GM12891 (cell line): ENCODE data around the gene ACP5.

ENCODE experiments used
- DNase-seq: peaks from one replicate; pipeline ENCODE4 v3.0.0; 2011; ENCODE audit warnings: low spot score; ENCODE audit not compliant: insufficient read length
- FAIRE-seq: peaks from 2 replicates; lab custom pipeline; 2011; peaks lifted over from hg19 to GRCh38; lab: Jason Lieb, UNC
- PAX5 ChIP-seq: IDR thresholded peaks from 2 replicates; pipeline ENCODE4 v1.6.1; 2011; ENCODE audit warnings: low read length, moderate library complexity, mild to moderate bottlenecking; ENCODE audit not compliant: insufficient read depth, severe bottlenecking
- POLR2A ChIP-seq: IDR thresholded peaks from 2 replicates; pipeline ENCODE4 v1.6.1; 2011; ENCODE audit warnings: low read depth, low read length, control low read depth
- POLR2AphosphoS5 ChIP-seq: IDR thresholded peaks from 2 replicates; pipeline ENCODE4 v1.6.1; 2011; ENCODE audit warnings: low read depth, low read length, control low read depth
- POU2F2 ChIP-seq: IDR thresholded peaks from 2 replicates; pipeline ENCODE4 v1.6.1; 2011; ENCODE audit warnings: low read depth, mild to moderate bottlenecking, control low read depth, low read length, moderate library complexity
- SPI1 ChIP-seq: IDR thresholded peaks from 2 replicates; pipeline ENCODE4 v1.6.1; 2011; ENCODE audit warnings: low read depth, low read length, control low read depth
- TAF1 ChIP-seq: IDR thresholded peaks from 2 replicates; pipeline ENCODE4 v1.6.1; 2011; ENCODE audit warnings: low read depth, low read length, control low read depth

ACP5 gene

GRCh38 chr19:11598746-11599145, 21.3 kb upstream of the ACP5 start:
- TF ChIP-seq POLR2A (no peak), POLR2AphosphoS5 (no peak), PAX5 (no peak), POU2F2 (no peak), TAF1 (no peak), SPI1 (no peak)
- DNase-seq, result no peak
- FAIRE-seq, result no peak

- FAIRE-seq, result no peak
- DNase-seq, result no peak
- no peak for TF ChIP-seq POLR2A
- no peak for TF ChIP-seq POLR2AphosphoS5
- TF ChIP-seq POU2F2, result no peak
- no peak for TF ChIP-seq SPI1
- no peak for TF ChIP-seq TAF1
- no peak for TF ChIP-seq PAX5
Observed at GRCh38 chr19:11598103-11598483, 20.6 kb upstream of the ACP5 start.

GRCh38 chr19:11597202-11598102, 20.0 kb upstream of the ACP5 start, which contains the start of gene ZNF627:
Gene ZNF627 (plus strand): TSS chr19:11597483. CDS start chr19:11597628, 145 bp downstream.
- TF ChIP-seq POU2F2 (peak; percentile 84), TAF1 (peak; percentile 68), SPI1 (no peak), POLR2A (peak; percentile 94), PAX5 (no peak), POLR2AphosphoS5 (peak; percentile 95)
- DNase-seq (peak; percentile 93), FAIRE-seq (peak; percentile 96)

GRCh38 chr19:11596156-11596555, 18.7 kb upstream of the ACP5 start:
- TF ChIP-seq POU2F2, result no peak
- TF ChIP-seq POLR2A, result no peak
- TF ChIP-seq PAX5, result no peak
- no peak for TF ChIP-seq SPI1
- no peak for TF ChIP-seq POLR2AphosphoS5
- TF ChIP-seq TAF1, result no peak
- FAIRE-seq, result no peak
- no peak for DNase-seq

- FAIRE-seq, result no peak
- TF ChIP-seq PAX5 (no peak), POLR2AphosphoS5 (no peak), TAF1 (no peak), POU2F2 (no peak), SPI1 (no peak), POLR2A (no peak)
Observed at GRCh38 chr19:11594084-11594483, 16.6 kb upstream of the ACP5 start.

GRCh38 chr19:11587975-11588631, 10.7 kb upstream of the ACP5 start:
- no peak for TF ChIP-seq PAX5
- TF ChIP-seq POLR2A, result no peak
- TF ChIP-seq TAF1, result no peak
- TF ChIP-seq POLR2AphosphoS5, result no peak
- TF ChIP-seq SPI1, result no peak
- no peak for TF ChIP-seq POU2F2
- DNase-seq (no peak), FAIRE-seq (no peak)

More at GRCh38 chr19:11594084-11594483, 16.6 kb upstream of the ACP5 start:
- DNase-seq, result no peak

GRCh38 chr19:11587302-11587974, 10.0 kb upstream of the ACP5 start:
- FAIRE-seq (peak; percentile 82), DNase-seq (peak; percentile 62)
- TF ChIP-seq SPI1 (no peak), TAF1 (no peak), PAX5 (no peak), POLR2AphosphoS5 (no peak), POU2F2 (no peak)

- FAIRE-seq (no peak), DNase-seq (no peak)
- no peak for TF ChIP-seq POU2F2
- TF ChIP-seq POLR2A, result no peak
- no peak for TF ChIP-seq TAF1
- no peak for TF ChIP-seq PAX5
Observed at GRCh38 chr19:11586331-11586730, 8.9 kb upstream of the ACP5 start.

- TF ChIP-seq POU2F2, result no peak
- TF ChIP-seq POLR2A, result no peak
- no peak for TF ChIP-seq SPI1
- TF ChIP-seq TAF1, result no peak
- TF ChIP-seq POLR2AphosphoS5, result no peak
- no peak for TF ChIP-seq PAX5
- FAIRE-seq (peak; percentile 83), DNase-seq (peak; percentile 50)
Observed at GRCh38 chr19:11581740-11582139, 4.3 kb upstream of the ACP5 start.
